ENCODE results near the gene HOXB1. TPM values are rescaled to one million over a fixed set of nuclear protein-coding genes. Genes with fewer than 3 reads are reported as not detected.
A peak's percentile ranks its signal among the peaks of the same experiment; 100 is the strongest.

The HOXB1 gene
- total RNA-seq (2021; fragmentation: NEBNext Ultra II Directional; extraction: Animal tissue kit (Norgen Biotek cat#: 25700)) (not detected in 2 replicates), polyA plus RNA-seq (2011; rRNA removed) (not detected in 2 replicates), polyA minus RNA-seq (2011; rRNA and poly(A)+ RNA removed) (not detected in 2 replicates)
- polyA plus RNA-seq (2011; cell fraction: cytosol; rRNA removed): not detected
- not detected for polyA plus RNA-seq (2011; cell fraction: nucleus; rRNA removed)
- 0.10 TPM in 1 of 4 replicates, not detected in the others for polyA plus RNA-seq (2012, experiment 1 of 2)
- 0.08 TPM for polyA plus RNA-seq (2012, experiment 2 of 2)
- polyA plus RNA-seq (2013, experiment 1 of 2): 0.06 TPM
- polyA plus RNA-seq (2013, experiment 2 of 2): 0.09 TPM
- polyA minus RNA-seq (2011; cell fraction: cytosol; rRNA and poly(A)+ RNA removed): not detected
- polyA minus RNA-seq (2011; cell fraction: nucleus; rRNA and poly(A)+ RNA removed): not detected
- long read RNA-seq, experiment 1: 0 reads
- long read RNA-seq, experiment 2: 0 reads

DNA sequence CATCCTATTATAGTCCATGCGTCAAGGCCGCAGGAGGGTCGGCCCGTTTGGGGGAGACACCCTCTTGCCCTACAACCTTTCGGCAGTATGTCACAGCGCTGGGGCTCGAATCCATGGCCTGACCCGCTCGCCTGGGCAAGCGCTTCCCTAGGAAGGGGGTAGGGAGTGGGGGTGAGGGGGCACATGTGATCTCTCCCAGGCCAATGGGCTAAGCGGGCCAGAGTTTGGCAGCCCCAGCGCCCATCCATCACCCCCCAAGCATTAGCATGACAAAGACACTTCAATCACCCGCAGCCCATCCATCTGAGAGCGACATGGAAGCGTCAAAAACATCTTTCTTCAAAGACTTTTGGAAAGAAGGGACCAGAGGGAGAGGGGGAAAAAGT, at the start of gene HOXB1:
TSS of gene HOXB1 (minus strand) at position 125 of the 386 bp plus-strand sequence. CDS start at position 18, 107 bp downstream.
- Histone ChIP-seq H4K91ac (replicated peaks; ENCODE audit: insufficient read length, low read length) (no peak within 1 kb of the TSS), H3K4me3 (ENCODE audit: extremely low read depth in 1 of 4, insufficient read depth in 2 of 4, low read depth in 3 of 4, low read length in 4 of 4) (peak within 1 kb of the TSS in 3 of 4 experiments; percentile 10 to 44 (median 14); a peak in 4 of 8 replicates), H4K5ac (ENCODE audit: insufficient read length, low read depth, low read length) (no peak within 1 kb of the TSS), H3K4ac (replicated peaks; ENCODE audit: insufficient read length, low read depth, low read length) (no peak within 1 kb of the TSS), H2BK120ac (replicated peaks; ENCODE audit: low read depth, low read length) (no peak within 1 kb of the TSS), H4K8ac (ENCODE audit: extremely low read depth, insufficient read depth, low read length) (no peak within 1 kb of the TSS; the same call in 1 of the 2 replicates), H3K27me3 (replicated peaks in 1 of 4; ENCODE audit: control insufficient read depth in 3 of 4, extremely low read depth in 1 of 4, insufficient read depth in 3 of 4, low read length in 3 of 4) (peaks cover 56 to 87% (median 80%) of the 10 kb centered on the region in 4 experiments), H2BK12ac (ENCODE audit: low read depth, low read length) (peak within 1 kb of the TSS; percentile 23; the same call in 1 of the 2 replicates), H3K4me2 (ENCODE audit: insufficient read depth in 1 of 2, low read depth in 2 of 2, low read length in 2 of 2) (peak within 1 kb of the TSS; percentile 27 to 67), H3K36me3 (ENCODE audit: control insufficient read depth in 2 of 4, insufficient read depth in 4 of 4, low read length in 3 of 4) (no peaks in the 10 kb centered on the region), H2AK5ac (ENCODE audit: low read depth, low read length) (no peak within 1 kb of the TSS), H3K23me2 (ENCODE audit: low read depth, low read length) (peaks cover 5% of the 10 kb centered on the region; the same call in 1 of the 2 replicates), H2BK20ac (ENCODE audit: low read length) (peak within 1 kb of the TSS; percentile 61), H3K23ac (ENCODE audit: insufficient read length) (no peak within 1 kb of the TSS), H4K20me1 (replicated peaks in 1 of 2; ENCODE audit: control insufficient read depth in 1 of 2, insufficient read depth in 2 of 2, low read length in 2 of 2) (peaks cover 6 to 11% of the 10 kb centered on the region in 2 experiments), H2BK15ac (ENCODE audit: low read length) (no peak within 1 kb of the TSS), H3K56ac (replicated peaks; ENCODE audit: insufficient read length, low read depth, low read length) (no peak within 1 kb of the TSS), H3K9ac (replicated peaks in 1 of 4; ENCODE audit: extremely low read depth in 1 of 4, low read depth in 3 of 4, low read length in 3 of 4) (no peak within 1 kb of the TSS), H3K18ac (ENCODE audit: extremely low read depth, low read length) (peak within 1 kb of the TSS; percentile 62), H3K27ac (ENCODE audit: low read depth, low read length) (no peak within 1 kb of the TSS), H3K9me3 (ENCODE audit: insufficient read depth in 2 of 2, low read depth in 1 of 2, low read length in 1 of 2) (no peaks in the 10 kb centered on the region), H3K79me1 (ENCODE audit: low read depth, low read length) (no peaks in the 10 kb centered on the region), H2AFZ (ENCODE audit: low read length) (no peak within 1 kb of the TSS), H3K79me2 (ENCODE audit: control insufficient read depth in 1 of 2, insufficient read depth in 2 of 2, low read length in 2 of 2) (no peaks in the 10 kb centered on the region), H2BK5ac (ENCODE audit: low read depth, low read length) (no peak within 1 kb of the TSS; the same call in 1 of the 2 replicates), H3K14ac (ENCODE audit: insufficient read length) (no peak within 1 kb of the TSS), H3K4me1 (replicated peaks in 1 of 4; ENCODE audit: control insufficient read depth in 3 of 4, insufficient read depth in 4 of 4, low read length in 3 of 4) (peaks cover 0 to 20% (median 10%) of the 10 kb centered on the region in 4 experiments; a peak in 6 of 7 replicates)
- DNase-seq (ENCODE audit: low read depth in 1 of 2, low spot score in 2 of 2) (no peak), FAIRE-seq (no peak)
- ChIA-PET CTCF (ENCODE audit: partially characterized antibody) (interaction anchor here (0.9 to 3.1 kb wide), 5 partner anchors 18 to 62 kb away, joined by 3 to 14 read pairs (median 4); partner anchors contain the start of gene HOXB5), POLR2A (ENCODE audit: partially characterized antibody) (no interaction called here)
- peak; percentile 24 for TF ChIP-seq NANOG (IDR thresholded peaks at IDR 0.05; ENCODE audit: insufficient read depth, low read depth, low read length, poor library complexity, severe bottlenecking)
- TF ChIP-seq, protein P1, sequence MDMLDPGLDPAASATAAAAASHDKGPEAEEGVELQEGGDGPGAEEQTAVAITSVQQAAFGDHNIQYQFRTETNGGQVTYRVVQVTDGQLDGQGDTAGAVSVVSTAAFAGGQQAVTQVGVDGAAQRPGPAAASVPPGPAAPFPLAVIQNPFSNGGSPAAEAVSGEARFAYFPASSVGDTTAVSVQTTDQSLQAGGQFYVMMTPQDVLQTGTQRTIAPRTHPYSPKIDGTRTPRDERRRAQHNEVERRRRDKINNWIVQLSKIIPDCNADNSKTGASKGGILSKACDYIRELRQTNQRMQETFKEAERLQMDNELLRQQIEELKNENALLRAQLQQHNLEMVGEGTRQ (IDR thresholded peaks at IDR 0.05; ENCODE audit: low read length): peak; percentile 77
- 0 out of 2 replicates have a peak, but pooled peaks have one; percentile 46 for TF ChIP-seq SUZ12 (IDR thresholded peaks at IDR 0.05; ENCODE audit: low read length)
- peak; percentile 93 for TF ChIP-seq POU5F1 (IDR thresholded peaks at IDR 0.05; ENCODE audit: low read depth, low read length)
- TF ChIP-seq, protein P2, sequence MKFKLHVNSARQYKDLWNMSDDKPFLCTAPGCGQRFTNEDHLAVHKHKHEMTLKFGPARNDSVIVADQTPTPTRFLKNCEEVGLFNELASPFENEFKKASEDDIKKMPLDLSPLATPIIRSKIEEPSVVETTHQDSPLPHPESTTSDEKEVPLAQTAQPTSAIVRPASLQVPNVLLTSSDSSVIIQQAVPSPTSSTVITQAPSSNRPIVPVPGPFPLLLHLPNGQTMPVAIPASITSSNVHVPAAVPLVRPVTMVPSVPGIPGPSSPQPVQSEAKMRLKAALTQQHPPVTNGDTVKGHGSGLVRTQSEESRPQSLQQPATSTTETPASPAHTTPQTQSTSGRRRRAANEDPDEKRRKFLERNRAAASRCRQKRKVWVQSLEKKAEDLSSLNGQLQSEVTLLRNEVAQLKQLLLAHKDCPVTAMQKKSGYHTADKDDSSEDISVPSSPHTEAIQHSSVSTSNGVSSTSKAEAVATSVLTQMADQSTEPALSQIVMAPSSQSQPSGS (IDR thresholded peaks at IDR 0.05; ENCODE audit: low read length): no peak
- no peak for TF ChIP-seq HDAC6 (IDR thresholded peaks at IDR 0.05; ENCODE audit: low read depth, low read length)
- TF ChIP-seq SP1 (IDR thresholded peaks at IDR 0.05; ENCODE audit: low read depth, low read length): 0 out of 2 replicates have a peak, but pooled peaks have one; percentile 28
- TF ChIP-seq HDAC2 (IDR thresholded peaks at IDR 0.05; ENCODE audit: borderline replicate concordance in 1 of 2, low read depth in 2 of 2, low read length in 2 of 2): no peak
- 5% methylated on average over 14 of the region's 15 CpGs; no CpG with 5 or more reads in 1 of the 2 experiments for WGBS, 2 experiments (ENCODE audit: extremely low coverage in 1 of 2, insufficient coverage in 1 of 2, insufficient read length in 1 of 2, insufficient replicate concordance in 2 of 2, low coverage in 1 of 2, low lambda C conversion rate in 2 of 2, missing lambda C conversion rate in 1 of 2)
